GM23248 (cell line): ENCODE measurements around the gene CALCOCO2.

Source experiments
- EZH2 ChIP-seq: fragments of 200-600 bp; sonication (generic); IDR thresholded peaks from 2 replicates; pipeline ENCODE4 v1.6.1; 2018; ENCODE audit warnings: antibody characterized with exemption, mild to moderate bottlenecking; ENCODE audit not compliant: insufficient read depth, poor library complexity, severe bottlenecking
- EZH2phosphoT487 ChIP-seq: fragments of 200-600 bp; sonication (generic); IDR thresholded peaks from 2 replicates; pipeline ENCODE4 v1.6.1; 2018; ENCODE audit warnings: antibody characterized with exemption, moderate library complexity, mild to moderate bottlenecking, low read depth; ENCODE audit not compliant: insufficient read depth

DNA sequence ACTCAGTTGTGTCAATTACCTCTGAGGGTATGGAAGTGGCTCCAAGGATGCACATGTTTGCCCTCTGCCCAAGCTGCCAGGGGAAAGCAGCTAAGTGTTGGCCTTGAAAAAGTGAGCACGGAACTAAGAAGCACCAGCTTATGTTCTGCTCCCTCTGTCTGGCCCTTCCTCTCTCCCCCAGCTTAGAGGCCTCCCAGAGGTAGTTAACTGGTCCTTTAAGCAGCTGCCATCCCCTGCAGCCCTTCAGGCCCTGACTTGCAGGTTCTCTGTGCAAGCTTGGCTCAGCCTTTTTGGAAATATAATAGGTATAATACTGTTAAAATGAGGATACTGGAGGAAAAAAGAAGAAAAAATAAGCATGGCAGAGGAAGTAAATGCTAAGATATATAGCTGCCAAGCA lies 70.4 kb downstream of the CALCOCO2 start:
- TF ChIP-seq EZH2 = no peak
- no peak for TF ChIP-seq EZH2phosphoT487
